B cell (primary cell): ENCODE measurements around the gene AMPH. TPM values are rescaled to one million over a fixed set of nuclear protein-coding genes. Genes with fewer than 3 reads are reported as not detected.

Source experiments
- ATAC-seq: fragments of 200-7000 bp; cut with Tn5 transposase; one replicate; pipeline ENCODE4 v1.10.0; 2021; ENCODE audit warnings: low read depth, mild to moderate bottlenecking, moderate number of reproducible peaks, moderate library complexity
- CTCF ChIA-PET: fragments of 350-600 bp; sonication (Branson Sonifier 250); formaldehyde crosslinking; loops from one replicate; lab custom pipeline; 2021; ENCODE audit warnings: antibody characterized with exemption, inconsistent platforms; lab: Charles Lee
- POLR2A ChIA-PET: fragments of 350-600 bp; sonication (Branson Sonifier 250); formaldehyde crosslinking; loops from one replicate; lab custom pipeline; 2021; ENCODE audit warnings: antibody characterized with exemption; lab: Charles Lee
- DNase-seq: peaks from one replicate; pipeline ENCODE4 v3.0.0; 2013
- H2AFZ ChIP-seq: 2 replicates; pipeline ENCODE4 v1.6.1; 2012; ENCODE audit warnings: mild to moderate bottlenecking, low read depth, low read length; ENCODE audit not compliant: insufficient read depth, poor library complexity, severe bottlenecking
- H3K27ac ChIP-seq, 2 donors: 1 replicate in 1 of 2; 2 replicates in 1 of 2; pipeline ENCODE4 v1.5.1; 2012 to 2013; ENCODE audit warnings: low read length in 2 of 2, mild to moderate bottlenecking in 2 of 2, moderate library complexity in 1 of 2
- H3K27me3 ChIP-seq, 4 experiments: fragments of 200-600 bp in 1 of 4; sonication (generic) in 1 of 4; replicated peaks in 1 of 4; 1 replicate in 2 of 4; 2 replicates in 2 of 4; pipeline versions ENCODE4 v1.6.1 to v1.7.0; 2013 to 2016; ENCODE audit warnings: low read length in 3 of 4, mild to moderate bottlenecking in 2 of 4, mixed read lengths in 1 of 4, moderate library complexity in 1 of 4; ENCODE audit not compliant: insufficient read depth in 4 of 4, control insufficient read depth in 3 of 4; ENCODE audit errors: control extremely low read depth in 1 of 4
- H3K36me3 ChIP-seq, 2 experiments: replicated peaks in 1 of 2; 1 replicate in 1 of 2; 2 replicates in 1 of 2; pipeline versions ENCODE4 v1.6.1 to v1.7.1; 2013; ENCODE audit warnings: low read length in 1 of 2; ENCODE audit not compliant: insufficient read depth in 2 of 2, control insufficient read depth in 1 of 2; ENCODE audit errors: control extremely low read depth in 1 of 2, extremely low read depth in 1 of 2
- H3K4me1 ChIP-seq, 2 donors: fragments of 200-600 bp in 1 of 2; sonication (generic) in 1 of 2; 1 replicate in 1 of 2; 2 replicates in 1 of 2; pipeline versions ENCODE4 v1.5.1 to v1.6.1; 2013 to 2017; ENCODE audit warnings: low read length in 2 of 2; ENCODE audit not compliant: control insufficient read depth in 2 of 2, insufficient read depth in 2 of 2
- H3K4me2 ChIP-seq: replicated peaks from 2 replicates; pipeline ENCODE3; 2012; ENCODE audit warnings: mild to moderate bottlenecking, low read depth, low read length; ENCODE audit not compliant: poor library complexity, severe bottlenecking
- H3K4me3 ChIP-seq, 5 experiments: fragments of 200-600 bp in 1 of 5; sonication (generic) in 1 of 5; 1 replicate in 3 of 5; 2 replicates in 2 of 5; pipeline versions ENCODE4 v1.5.1 to v1.7.0; 2011 to 2016; ENCODE audit warnings: low read length in 4 of 5, mild to moderate bottlenecking in 4 of 5, low read depth in 2 of 5, control low read depth in 1 of 5, moderate library complexity in 1 of 5; ENCODE audit not compliant: insufficient read depth in 1 of 5; ENCODE audit errors: control extremely low read depth in 1 of 5, extremely low read depth in 1 of 5
- H3K79me2 ChIP-seq: fragments of 200-600 bp; sonication (generic); one replicate; pipeline ENCODE4 v1.6.0; 2016; ENCODE audit warnings: low read length; ENCODE audit not compliant: control insufficient read depth, insufficient read depth
- H3K9ac ChIP-seq: fragments of 200-600 bp; sonication (generic); 2 replicates; pipeline ENCODE4 v1.6.1; 2017; ENCODE audit warnings: mild to moderate bottlenecking, low read length, moderate library complexity
- H3K9me3 ChIP-seq, 3 donors: one replicate each; pipeline versions ENCODE4 v1.6.1 to v1.7.1; 2013; ENCODE audit warnings: low read length in 2 of 3; ENCODE audit not compliant: control insufficient read depth in 2 of 3, insufficient read depth in 1 of 3; ENCODE audit errors: control extremely low read depth in 1 of 3
- H4K20me1 ChIP-seq: 2 replicates; pipeline ENCODE4 v1.6.0; 2012; ENCODE audit warnings: mild to moderate bottlenecking, low read length; ENCODE audit not compliant: insufficient read depth, control insufficient read depth, poor library complexity, severe bottlenecking
- H3K27ac Mint-ChIP-seq: one replicate; pipeline ENCODE4 v1.8.0; 2021; ENCODE audit warnings: mixed read lengths
- H3K27me3 Mint-ChIP-seq: one replicate; pipeline ENCODE4 v1.8.0; 2021; ENCODE audit warnings: mixed read lengths
- H3K4me1 Mint-ChIP-seq: one replicate; pipeline ENCODE4 v1.8.0; 2021; ENCODE audit warnings: mixed read lengths
- H3K4me3 Mint-ChIP-seq: one replicate; pipeline ENCODE4 v1.8.0; 2021; ENCODE audit warnings: mixed read lengths
- H3K9me3 Mint-ChIP-seq: one replicate; pipeline ENCODE4 v1.8.0; 2022; ENCODE audit warnings: mixed read lengths; ENCODE audit not compliant: insufficient read depth
- CTCF ChIP-seq: fragments of 200-600 bp; IDR thresholded peaks from one replicate; pipeline ENCODE4 v1.8.0; 2022; ENCODE audit warnings: antibody characterized with exemption, mild to moderate bottlenecking
- EZH2 ChIP-seq: IDR thresholded peaks from 2 replicates; pipeline ENCODE4 v1.6.1; 2012; ENCODE audit warnings: borderline replicate concordance, low read depth, mild to moderate bottlenecking, moderate library complexity, low read length; ENCODE audit not compliant: insufficient read depth, poor library complexity, severe bottlenecking
- WGBS: methylation state at CpG from one replicate; pipeline ENCODE4 v1.1.5; 2013; ENCODE audit warnings: missing lambda C conversion rate; ENCODE audit not compliant: insufficient coverage; 5-methylcytosine and 5-hydroxymethylcytosine counted together
- intact Hi-C: fragments of 100-400 bp; cut with micrococcal nuclease; formaldehyde crosslinking; loops from one replicate; pipeline ENCODE4 v1.10.0; 2022
- polyA plus RNA-seq: library from polyadenylated mRNA; depleted of rRNA; stranded (reverse); fragments of >200 nt; gene quantifications from 2 replicates; pipeline ENCODE4 v1.2.3, GENCODE V29; 2012
- total RNA-seq, 2 donors: library from RNA; stranded (reverse); fragments of 120-200 nt in 1 of 2; gene quantifications; 1 replicate in 1 of 2; 2 replicates in 1 of 2; pipeline versions ENCODE4 v1.2.3 to v1.2.4, GENCODE V29; 2013 to 2022

Gene AMPH
- total and polyA plus RNA-seq, 2 donors (not counting 1 experiment from before 2014, with no cell fraction given): not detected

GRCh38 chr7:38584443-38585210, 46.5 kb downstream of the AMPH start:
- WGBS: 87% methylated on average over 5 of the region's 11 CpGs

More at GRCh38 chr7:38584443-38585210, 46.5 kb downstream of the AMPH start:
- Histone ChIP-seq H2AFZ (no peak overlapping the region), H3K27ac (no peak overlapping the region), H3K4me3 (no peak overlapping the region), H3K27me3 (peaks cover 0 to 3% (median 0%) of the 10 kb centered on the region in 4 experiments), H3K36me3 (no peaks in the 10 kb centered on the region), H3K4me2 (no peak overlapping the region), H4K20me1 (no peaks in the 10 kb centered on the region), H3K9ac (no peak overlapping the region), H3K79me2 (no peaks in the 10 kb centered on the region), H3K9me3 (no peaks in the 10 kb centered on the region), H3K4me1 (no peaks in the 10 kb centered on the region)
- CTCF ChIA-PET: no interaction called here
- ATAC-seq (no peak), DNase-seq (no peak)
- TF ChIP-seq CTCF (no peak), EZH2 (no peak)
- Mint-ChIP-seq H3K27ac (no peak overlapping the region), H3K4me1 (no peaks in the 10 kb centered on the region), H3K4me3 (no peak overlapping the region), H3K27me3 (peaks cover 19% of the 10 kb centered on the region), H3K9me3 (no peaks in the 10 kb centered on the region)
- intact Hi-C loops: no loop called here
- POLR2A ChIA-PET: no interaction called here
